H1 (cell line): Measurements from ENCODE around the gene SPOUT1. TPM values are rescaled to one million over a fixed set of nuclear protein-coding genes. Genes with fewer than 3 reads are reported as not detected.

Experiments used
- HDAC2 ChIP-seq, 2 experiments: fragments of 300-600 bp in 1 of 2; sonication (generic) in 1 of 2; IDR thresholded peaks; 2 replicates each; pipeline ENCODE4 v1.6.1; 2011 to 2012; ENCODE audit warnings: low read depth in 2 of 2, low read length in 2 of 2, mild to moderate bottlenecking in 2 of 2, moderate library complexity in 2 of 2, borderline replicate concordance in 1 of 2, inconsistent platforms in 1 of 2
- JUN ChIP-seq: IDR thresholded peaks from 2 replicates; pipeline ENCODE4 v1.6.1; 2011; ENCODE audit warnings: low read depth, mild to moderate bottlenecking, improper control_type of control experiment, low read length
- KDM4A ChIP-seq: IDR thresholded peaks from one replicate; pipeline ENCODE4 v1.7.1; 2012; ENCODE audit warnings: low read depth, mild to moderate bottlenecking, moderate library complexity, low read length, inconsistent platforms; ENCODE audit not compliant: severe bottlenecking
- MAX ChIP-seq: IDR thresholded peaks from 2 replicates; pipeline ENCODE4 v1.6.1; 2012; ENCODE audit warnings: inconsistent platforms
- TBP ChIP-seq: IDR thresholded peaks from 2 replicates; pipeline ENCODE4 v1.6.1; 2011; ENCODE audit warnings: low read depth, low read length, improper control_type of control experiment
- polyA plus RNA-seq, 7 experiments: library from polyadenylated mRNA; depleted of rRNA in 3 of 7; stranded (reverse) in 5 of 7; unstranded in 2 of 7; fragments of >200 nt in 5 of 7; fragments of 200-250 nt in 2 of 7; gene quantifications; 1 replicate in 5 of 7; 2 replicates in 1 of 7; 4 replicates in 1 of 7; pipeline versions ENCODE4 v1.2.1 to v1.2.3, GENCODE V29; 2011 to 2013; ENCODE audit warnings: missing spikeins in 2 of 7, mixed read lengths in 2 of 7
- total RNA-seq: library from RNA; stranded (reverse); fragmentation: NEBNext Ultra II Directional; extraction: Animal tissue kit (Norgen Biotek cat#: 25700); gene quantifications from 2 replicates; pipeline ENCODE4 v1.2.1, GENCODE V29; 2021
- TF ChIP-seq, protein P1 (sequence below), 3 experiments: IDR thresholded peaks; 1 replicate in 2 of 3; 2 replicates in 1 of 3; pipeline versions ENCODE4 v1.5.1 to v1.6.1; 2011; ENCODE audit warnings: low read length in 3 of 3, mild to moderate bottlenecking in 3 of 3, inconsistent platforms in 2 of 3, low read depth in 1 of 3, moderate library complexity in 1 of 3; ENCODE audit not compliant: insufficient read depth in 1 of 3; ENCODE audit errors: control extremely low read depth in 1 of 3

The SPOUT1 gene
- total and polyA plus RNA-seq, 2 of the 8 experiments (the other 6 are each of a cell fraction or from before 2014, with no cell fraction given) = 69.2 to 77.8 TPM

DNA sequence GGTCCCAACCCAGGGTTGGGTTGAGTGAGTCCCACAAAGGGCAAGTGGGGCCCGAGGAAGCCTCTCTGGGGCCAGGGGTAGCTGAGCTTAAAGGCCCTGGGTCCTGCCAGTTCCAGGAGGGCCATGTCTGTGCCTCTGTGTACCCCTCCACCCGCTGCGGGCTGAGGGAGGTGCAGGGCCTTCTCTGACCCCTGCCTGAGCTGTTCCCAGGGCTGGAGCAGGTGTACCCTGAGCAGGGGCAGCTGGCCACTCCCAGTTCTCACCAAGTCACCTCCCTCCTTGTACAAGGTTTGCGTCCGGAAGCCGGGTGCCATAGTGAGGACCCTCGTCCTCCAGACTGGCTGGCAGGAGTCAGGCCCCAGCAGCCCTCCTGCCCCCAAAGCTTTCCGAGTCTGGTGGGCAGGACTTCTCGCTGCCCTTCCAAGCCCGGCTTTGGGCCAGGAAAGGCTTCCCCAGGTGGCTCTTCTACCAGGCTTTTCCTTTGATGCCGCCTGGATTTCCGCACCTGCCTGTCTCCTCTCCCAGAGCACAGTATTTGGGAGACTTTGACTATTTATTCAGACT is 20.5 kb downstream of the SPOUT1 start (continued):
- TF ChIP-seq, protein P1, sequence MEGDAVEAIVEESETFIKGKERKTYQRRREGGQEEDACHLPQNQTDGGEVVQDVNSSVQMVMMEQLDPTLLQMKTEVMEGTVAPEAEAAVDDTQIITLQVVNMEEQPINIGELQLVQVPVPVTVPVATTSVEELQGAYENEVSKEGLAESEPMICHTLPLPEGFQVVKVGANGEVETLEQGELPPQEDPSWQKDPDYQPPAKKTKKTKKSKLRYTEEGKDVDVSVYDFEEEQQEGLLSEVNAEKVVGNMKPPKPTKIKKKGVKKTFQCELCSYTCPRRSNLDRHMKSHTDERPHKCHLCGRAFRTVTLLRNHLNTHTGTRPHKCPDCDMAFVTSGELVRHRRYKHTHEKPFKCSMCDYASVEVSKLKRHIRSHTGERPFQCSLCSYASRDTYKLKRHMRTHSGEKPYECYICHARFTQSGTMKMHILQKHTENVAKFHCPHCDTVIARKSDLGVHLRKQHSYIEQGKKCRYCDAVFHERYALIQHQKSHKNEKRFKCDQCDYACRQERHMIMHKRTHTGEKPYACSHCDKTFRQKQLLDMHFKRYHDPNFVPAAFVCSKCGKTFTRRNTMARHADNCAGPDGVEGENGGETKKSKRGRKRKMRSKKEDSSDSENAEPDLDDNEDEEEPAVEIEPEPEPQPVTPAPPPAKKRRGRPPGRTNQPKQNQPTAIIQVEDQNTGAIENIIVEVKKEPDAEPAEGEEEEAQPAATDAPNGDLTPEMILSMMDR (IDR thresholded peaks at IDR 0.05; ENCODE audit: control extremely low read depth in 1 of 3, insufficient read depth in 1 of 3, low read depth in 1 of 3, low read length in 3 of 3) = no peak
- TF ChIP-seq JUN = no peak
- no peak for TF ChIP-seq TBP
- no peak for TF ChIP-seq HDAC2 (IDR thresholded peaks at IDR 0.05; ENCODE audit: borderline replicate concordance in 1 of 2, low read depth in 2 of 2, low read length in 2 of 2)
- no peak for TF ChIP-seq KDM4A
- TF ChIP-seq MAX = no peak
